CD8-positive, alpha-beta memory T cell (primary cell): ENCODE data around the gene CCDC181. TPM values are rescaled to one million over a fixed set of nuclear protein-coding genes. Genes with fewer than 3 reads are reported as not detected.

Experiments
- CTCF ChIA-PET: fragments of 350-600 bp; sonication (Branson Sonifier 250); formaldehyde crosslinking; loops from one replicate; lab custom pipeline; 2021; ENCODE audit warnings: antibody characterized with exemption; lab: Charles Lee
- POLR2A ChIA-PET: fragments of 350-600 bp; sonication (Branson Sonifier 250); formaldehyde crosslinking; loops from one replicate; lab custom pipeline; 2021; ENCODE audit warnings: antibody characterized with exemption; lab: Charles Lee
- DNase-seq, 5 donors: peaks; one replicate each; pipeline versions ENCODE4 v3.0.0 to v3.0.0-alpha.2; 2020 to 2022; ENCODE audit warnings: mixed read lengths in 1 of 5
- H3K27ac ChIP-seq: one replicate; pipeline ENCODE4 v1.7.0; 2013; ENCODE audit warnings: low read depth, mild to moderate bottlenecking, low read length, moderate library complexity
- H3K27me3 ChIP-seq: 2 replicates; pipeline ENCODE4 v1.7.0; 2013; ENCODE audit warnings: low read length, mild to moderate bottlenecking; ENCODE audit not compliant: insufficient read depth, poor library complexity, severe bottlenecking
- H3K36me3 ChIP-seq: 2 replicates; pipeline ENCODE4 v1.7.0; 2013; ENCODE audit warnings: mild to moderate bottlenecking, low read length, moderate library complexity; ENCODE audit not compliant: insufficient read depth
- H3K4me1 ChIP-seq: 2 replicates; pipeline ENCODE4 v1.7.0; 2013; ENCODE audit warnings: mild to moderate bottlenecking, low read length, moderate library complexity; ENCODE audit not compliant: insufficient read depth
- H3K4me3 ChIP-seq: 2 replicates; pipeline ENCODE4 v1.7.0; 2013; ENCODE audit warnings: mild to moderate bottlenecking, low read length
- H3K9me3 ChIP-seq: 2 replicates; pipeline ENCODE4 v1.7.0; 2013; ENCODE audit warnings: mild to moderate bottlenecking, low read length
- H3K27ac Mint-ChIP-seq, 8 donors: one replicate each; pipeline ENCODE4 v1.8.0; 2020 to 2021; ENCODE audit warnings: mixed read lengths in 8 of 8, mild to moderate bottlenecking in 6 of 8, inconsistent platforms in 3 of 8, moderate library complexity in 3 of 8
- H3K27me3 Mint-ChIP-seq, 2 donors: one replicate each; pipeline ENCODE4 v1.8.0; 2020 to 2021; ENCODE audit warnings: mixed read lengths in 2 of 2, mild to moderate bottlenecking in 1 of 2, moderate library complexity in 1 of 2
- H3K36me3 Mint-ChIP-seq, 3 donors: one replicate each; pipeline ENCODE4 v1.8.0; 2020 to 2021; ENCODE audit warnings: mixed read lengths in 3 of 3, inconsistent platforms in 1 of 3, mild to moderate bottlenecking in 1 of 3
- H3K4me1 Mint-ChIP-seq, 3 donors: one replicate each; pipeline ENCODE4 v1.8.0; 2020 to 2021; ENCODE audit warnings: mixed read lengths in 3 of 3, inconsistent platforms in 1 of 3, mild to moderate bottlenecking in 1 of 3
- H3K4me3 Mint-ChIP-seq, 7 donors: one replicate each; pipeline ENCODE4 v1.8.0; 2020 to 2021; ENCODE audit warnings: mixed read lengths in 7 of 7, mild to moderate bottlenecking in 6 of 7, moderate library complexity in 4 of 7, inconsistent platforms in 2 of 7
- H3K9me3 Mint-ChIP-seq, 5 donors: one replicate each; pipeline ENCODE4 v1.8.0; 2020 to 2022; ENCODE audit warnings: mixed read lengths in 5 of 5, mild to moderate bottlenecking in 3 of 5, moderate library complexity in 2 of 5, inconsistent platforms in 1 of 5
- polyA plus RNA-seq: library from polyadenylated mRNA; unstranded; fragments of 300-500 nt; fragmentation: Illumina TruSeq; gene quantifications from one replicate; pipeline ENCODE4 v1.2.3, GENCODE V29; 2021
- total RNA-seq, 2 experiments: library from RNA; stranded (reverse); gene quantifications; one replicate each; pipeline ENCODE4 v1.2.3, GENCODE V29; 2021

Gene CCDC181
- total and polyA plus RNA-seq, 3 experiments from 2014 or later, result 0.24 to 0.26 TPM; not detected in 1

GRCh38 chr1:169346036-169346589 is 81.2 kb downstream of the CCDC181 start:
- Histone ChIP-seq H3K4me3 (no peak overlapping the region), H3K27ac (no peak overlapping the region), H3K4me1 (no peaks in the 10 kb centered on the region), H3K36me3 (no peaks in the 10 kb centered on the region), H3K27me3 (no peaks in the 10 kb centered on the region), H3K9me3 (no peaks in the 10 kb centered on the region)
- CTCF ChIA-PET, result interaction anchor here (3.2 to 5.4 kb wide), 2 partner anchors 906 to 1002 kb away, joined by 20 to 65 read pairs; no protein-coding TSS in a partner anchor
- H3K9me3 Mint-ChIP-seq, result no peaks in the 10 kb centered on the region
- H3K27ac Mint-ChIP-seq, result peak overlapping the region in 1 of 8 donors; percentile 15
- H3K4me1 Mint-ChIP-seq, result peaks cover under 1 to 5% (median 1%) of the 10 kb centered on the region in 3 donors
- DNase-seq, result no peak
- no peak overlapping the region for H3K4me3 Mint-ChIP-seq
- H3K36me3 Mint-ChIP-seq, result peaks cover 0 to 7% (median 0%) of the 10 kb centered on the region in 3 donors
- POLR2A ChIA-PET, result interaction anchor here (1.7 kb wide), 1 partner anchor 1003 kb away, joined by 4 read pairs; no protein-coding TSS in a partner anchor
- H3K27me3 Mint-ChIP-seq, result no peaks in the 10 kb centered on the region

GRCh38 chr1:169345511-169345910 is 81.8 kb downstream of the CCDC181 start:
- CTCF ChIA-PET, result interaction anchor here (1.5 kb wide), 1 partner anchor 1003 kb away, joined by 3 read pairs; no protein-coding TSS in a partner anchor
- H3K27me3 ChIP-seq, result no peaks in the 10 kb centered on the region
- no peak for DNase-seq
- POLR2A ChIA-PET, result no interaction called here
- no peak overlapping the region for H3K27ac ChIP-seq
- H3K27me3 Mint-ChIP-seq, result no peaks in the 10 kb centered on the region
- H3K9me3 ChIP-seq, result no peaks in the 10 kb centered on the region
- H3K4me3 ChIP-seq, result no peak overlapping the region
- H3K27ac Mint-ChIP-seq, result no peak overlapping the region
- peaks cover 0 to 7% (median 3%) of the 10 kb centered on the region in 3 donors for H3K36me3 Mint-ChIP-seq
- H3K4me1 Mint-ChIP-seq, result peaks cover 0 to 7% (median 1%) of the 10 kb centered on the region in 3 donors
- no peaks in the 10 kb centered on the region for H3K4me1 ChIP-seq
- H3K36me3 ChIP-seq, result no peaks in the 10 kb centered on the region
- H3K9me3 Mint-ChIP-seq, result no peaks in the 10 kb centered on the region
- H3K4me3 Mint-ChIP-seq, result no peak overlapping the region

Other genes with a start within 250 kb of the CCDC181 start
- gene NME7, start 59.7 kb downstream of the CCDC181 start, total RNA-seq, result 10 to 100 TPM; 21.7 to 25.3 TPM
- 28.3 TPM for gene NME7, start 59.7 kb downstream of the CCDC181 start, polyA plus RNA-seq
- 10 to 100 TPM; 13.5 to 17.4 TPM for gene BLZF1, start 59.3 kb downstream of the CCDC181 start, total RNA-seq
- 14.0 TPM for gene BLZF1, start 59.3 kb downstream of the CCDC181 start, polyA plus RNA-seq
- 1 to 10 TPM; 8.3 to 9.3 TPM for gene SLC19A2, start 58.5 kb upstream of the CCDC181 start, total RNA-seq
- 0.62 TPM for gene SLC19A2, start 58.5 kb upstream of the CCDC181 start, polyA plus RNA-seq
- 10 to 100 TPM; 72.2 to 76.5 TPM for gene F5, start 159.0 kb upstream of the CCDC181 start, total RNA-seq
- gene F5, start 159.0 kb upstream of the CCDC181 start, polyA plus RNA-seq, result 0.06 TPM
- under 1 TPM; 0.31 to 0.75 TPM for gene SELP, start 202.7 kb upstream of the CCDC181 start, total RNA-seq
- gene SELP, start 202.7 kb upstream of the CCDC181 start, polyA plus RNA-seq, result 2.7 TPM